ENCODE measurements around the gene GJB1. TPM values are rescaled to one million over a fixed set of nuclear protein-coding genes. Genes with fewer than 3 reads are reported as not detected.
"Not testable (repeated sequence)": the region's sequence is repeated elsewhere in the genome, so short reads cannot be mapped to it uniquely, and the experiment has no call there.

GJB1 gene
- total RNA-seq, 1 donor, result not detected

GRCh38 chrX:71269801-71270395, 46.9 kb downstream of the GJB1 start:
- H3K9me3 ChIP-seq (ENCODE audit: low read depth, low read length), result no peaks in the 10 kb centered on the region
- no peaks in the 10 kb centered on the region for H3K79me2 ChIP-seq (ENCODE audit: insufficient read depth, low read length)
- no peaks in the 10 kb centered on the region for H3K36me3 ChIP-seq (ENCODE audit: insufficient read depth, low read length)
- TF ChIP-seq, protein P1, sequence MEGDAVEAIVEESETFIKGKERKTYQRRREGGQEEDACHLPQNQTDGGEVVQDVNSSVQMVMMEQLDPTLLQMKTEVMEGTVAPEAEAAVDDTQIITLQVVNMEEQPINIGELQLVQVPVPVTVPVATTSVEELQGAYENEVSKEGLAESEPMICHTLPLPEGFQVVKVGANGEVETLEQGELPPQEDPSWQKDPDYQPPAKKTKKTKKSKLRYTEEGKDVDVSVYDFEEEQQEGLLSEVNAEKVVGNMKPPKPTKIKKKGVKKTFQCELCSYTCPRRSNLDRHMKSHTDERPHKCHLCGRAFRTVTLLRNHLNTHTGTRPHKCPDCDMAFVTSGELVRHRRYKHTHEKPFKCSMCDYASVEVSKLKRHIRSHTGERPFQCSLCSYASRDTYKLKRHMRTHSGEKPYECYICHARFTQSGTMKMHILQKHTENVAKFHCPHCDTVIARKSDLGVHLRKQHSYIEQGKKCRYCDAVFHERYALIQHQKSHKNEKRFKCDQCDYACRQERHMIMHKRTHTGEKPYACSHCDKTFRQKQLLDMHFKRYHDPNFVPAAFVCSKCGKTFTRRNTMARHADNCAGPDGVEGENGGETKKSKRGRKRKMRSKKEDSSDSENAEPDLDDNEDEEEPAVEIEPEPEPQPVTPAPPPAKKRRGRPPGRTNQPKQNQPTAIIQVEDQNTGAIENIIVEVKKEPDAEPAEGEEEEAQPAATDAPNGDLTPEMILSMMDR (IDR thresholded peaks at IDR 0.05; ENCODE audit: extremely low read depth, low read depth, low read length), result no peak
- H3K4me1 ChIP-seq (ENCODE audit: insufficient read depth, low read length), result no peaks in the 10 kb centered on the region
- H3K4me3 ChIP-seq (ENCODE audit: insufficient read depth, low read length), result no peak overlapping the region
- H3K4me2 ChIP-seq (ENCODE audit: insufficient read depth, low read length), result no peak overlapping the region
- H4K20me1 ChIP-seq (ENCODE audit: insufficient read depth, low read length), result no peaks in the 10 kb centered on the region
- H2AFZ ChIP-seq (ENCODE audit: low read length), result no peak overlapping the region
- no peaks in the 10 kb centered on the region for H3K27me3 ChIP-seq (ENCODE audit: insufficient read depth, low read length)
- H3K27ac ChIP-seq (ENCODE audit: low read depth, low read length), result no peak overlapping the region
- DNase-seq (ENCODE audit: insufficient read length, low spot score, missing footprints), result no peak

GRCh38 chrX:71272313-71272712, 49.3 kb downstream of the GJB1 start:
- H3K4me1 ChIP-seq (ENCODE audit: insufficient read depth, low read length); H4K20me1 ChIP-seq (ENCODE audit: insufficient read depth, low read length); H2AFZ ChIP-seq (ENCODE audit: low read length); H3K4me2 ChIP-seq (ENCODE audit: insufficient read depth, low read length); H3K79me2 ChIP-seq (ENCODE audit: insufficient read depth, low read length); H3K36me3 ChIP-seq (ENCODE audit: insufficient read depth, low read length); H3K9me3 ChIP-seq (ENCODE audit: low read depth, low read length); H3K4me3 ChIP-seq (ENCODE audit: insufficient read depth, low read length); DNase-seq (ENCODE audit: insufficient read length, low spot score, missing footprints); H3K27ac ChIP-seq (ENCODE audit: low read depth, low read length); H3K27me3 ChIP-seq (ENCODE audit: insufficient read depth, low read length): not testable (repeated sequence)

Other genes starting within 250 kb of the GJB1 start
- 64.5 and 67.7 TPM in 2 replicates for gene SNX12, start 154.9 kb upstream of the GJB1 start, total RNA-seq
- 6.8 and 7.6 TPM in 2 replicates for gene FOXO4, start 127.4 kb upstream of the GJB1 start, total RNA-seq
- gene CXorf65, start 116.5 kb upstream of the GJB1 start, total RNA-seq, result not detected in 2 replicates
- not detected in 2 replicates for gene IL2RG, start 111.6 kb upstream of the GJB1 start, total RNA-seq
- gene MED12, start 104.6 kb upstream of the GJB1 start, total RNA-seq, result 20.9 and 24.2 TPM in 2 replicates
- gene NLGN3, start 78.4 kb upstream of the GJB1 start, total RNA-seq, result 0.29 and 0.36 TPM in 2 replicates
- 15.6 TPM in 2 replicates for gene ZMYM3, start 30.9 kb downstream of the GJB1 start, total RNA-seq
- gene NONO, start 60.4 kb downstream of the GJB1 start, total RNA-seq, result 443 and 478 TPM in 2 replicates
- 1.1 and 1.5 TPM in 2 replicates for gene ITGB1BP2, start 78.5 kb downstream of the GJB1 start, total RNA-seq
- 25.0 and 31.1 TPM in 2 replicates for gene TAF1, start 143.1 kb downstream of the GJB1 start, total RNA-seq

All from osteoblast (primary cell).